Measurements from ENCODE around the gene CELSR2.

Gene CELSR2

DNA sequence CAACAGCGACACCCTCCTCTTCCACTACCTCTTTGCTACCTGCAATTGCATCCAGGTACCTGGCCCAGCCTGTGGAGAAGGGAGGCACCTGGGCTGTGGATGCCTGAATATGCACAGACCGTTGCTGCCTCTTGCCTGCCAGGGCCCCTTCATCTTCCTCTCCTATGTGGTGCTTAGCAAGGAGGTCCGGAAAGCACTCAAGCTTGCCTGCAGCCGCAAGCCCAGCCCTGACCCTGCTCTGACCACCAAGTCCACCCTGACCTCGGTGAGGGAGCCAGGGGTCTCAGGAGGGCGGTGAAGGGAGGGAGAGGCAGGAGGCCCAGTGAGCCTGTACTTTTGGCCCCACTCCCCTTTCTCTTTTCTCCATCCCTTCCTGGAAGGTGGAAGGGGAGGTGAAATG, 22.1 kb downstream of the CELSR2 start:
- Histone ChIP-seq H2AFZ (ENCODE audit: low read length) (no peak overlapping the region), H3K9me3 (replicated peaks; ENCODE audit: insufficient read depth, low read length) (no peaks in the 10 kb centered on the region), H3K27ac (ENCODE audit: low read length) (no peak overlapping the region), H3K27me3 (replicated peaks; ENCODE audit: insufficient read depth, low read length) (no peaks in the 10 kb centered on the region), H3F3A (ENCODE audit: insufficient read depth, low read length) (no peaks in the 10 kb centered on the region), H4K20me1 (ENCODE audit: insufficient read depth, low read length) (no peaks in the 10 kb centered on the region), H3K79me2 (ENCODE audit: low read length) (no peaks in the 10 kb centered on the region), H3K4me3 (ENCODE audit: low read length) (no peak overlapping the region), H3K36me3 (replicated peaks; ENCODE audit: insufficient read depth, low read length) (no peaks in the 10 kb centered on the region), H3K4me2 (ENCODE audit: low read depth, low read length) (no peak overlapping the region), H3K9ac (ENCODE audit: low read length) (no peak overlapping the region), H3K9me2 (replicated peaks; ENCODE audit: insufficient read depth, low read length) (no peaks in the 10 kb centered on the region), H3K4me1 (ENCODE audit: low read length) (no peaks in the 10 kb centered on the region)
- no peak for DNase-seq
- TF ChIP-seq EZH2 (optimal IDR thresholded peaks at IDR 0.05; ENCODE audit: low read depth, low read length) = no peak
- TF ChIP-seq EZH2phosphoT487 (IDR thresholded peaks at IDR 0.05; ENCODE audit: low read length) = no peak
- TF ChIP-seq, protein P1, sequence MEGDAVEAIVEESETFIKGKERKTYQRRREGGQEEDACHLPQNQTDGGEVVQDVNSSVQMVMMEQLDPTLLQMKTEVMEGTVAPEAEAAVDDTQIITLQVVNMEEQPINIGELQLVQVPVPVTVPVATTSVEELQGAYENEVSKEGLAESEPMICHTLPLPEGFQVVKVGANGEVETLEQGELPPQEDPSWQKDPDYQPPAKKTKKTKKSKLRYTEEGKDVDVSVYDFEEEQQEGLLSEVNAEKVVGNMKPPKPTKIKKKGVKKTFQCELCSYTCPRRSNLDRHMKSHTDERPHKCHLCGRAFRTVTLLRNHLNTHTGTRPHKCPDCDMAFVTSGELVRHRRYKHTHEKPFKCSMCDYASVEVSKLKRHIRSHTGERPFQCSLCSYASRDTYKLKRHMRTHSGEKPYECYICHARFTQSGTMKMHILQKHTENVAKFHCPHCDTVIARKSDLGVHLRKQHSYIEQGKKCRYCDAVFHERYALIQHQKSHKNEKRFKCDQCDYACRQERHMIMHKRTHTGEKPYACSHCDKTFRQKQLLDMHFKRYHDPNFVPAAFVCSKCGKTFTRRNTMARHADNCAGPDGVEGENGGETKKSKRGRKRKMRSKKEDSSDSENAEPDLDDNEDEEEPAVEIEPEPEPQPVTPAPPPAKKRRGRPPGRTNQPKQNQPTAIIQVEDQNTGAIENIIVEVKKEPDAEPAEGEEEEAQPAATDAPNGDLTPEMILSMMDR (IDR thresholded peaks at IDR 0.05; ENCODE audit: low read length) = no peak

DNA sequence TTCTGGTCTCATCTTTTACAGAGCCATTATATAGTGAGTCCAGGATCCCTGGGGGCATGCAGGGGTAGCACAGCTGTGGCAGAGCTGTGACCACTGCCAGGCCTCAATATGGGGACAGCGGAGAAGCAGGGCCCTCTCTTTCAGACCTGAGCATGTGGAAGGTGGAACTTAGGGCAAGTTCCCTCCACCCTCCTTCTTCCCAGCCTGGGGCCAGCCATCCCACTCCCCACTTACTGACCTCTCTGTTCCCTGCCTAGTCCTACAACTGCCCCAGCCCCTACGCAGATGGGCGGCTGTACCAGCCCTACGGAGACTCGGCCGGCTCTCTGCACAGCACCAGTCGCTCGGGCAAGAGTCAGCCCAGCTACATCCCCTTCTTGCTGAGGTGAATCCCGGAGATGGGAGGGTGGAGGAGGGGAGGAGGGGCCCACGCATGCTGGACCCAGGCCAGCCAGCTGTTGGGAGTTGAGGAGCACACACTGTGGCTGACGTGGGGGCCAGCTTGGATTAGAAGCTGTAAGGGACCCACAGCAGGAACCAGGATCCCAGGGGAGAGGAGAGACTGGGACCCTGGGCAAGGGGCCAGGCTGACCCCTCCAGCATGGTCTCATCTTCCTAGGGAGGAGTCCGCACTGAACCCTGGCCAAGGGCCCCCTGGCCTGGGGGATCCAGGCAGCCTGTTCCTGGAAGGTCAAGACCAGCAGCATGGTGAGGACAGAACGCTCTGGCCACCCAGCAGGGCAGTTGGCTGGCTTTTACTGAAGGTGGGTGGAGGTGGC, 22.9 kb downstream of the CELSR2 start:
- no peak for DNase-seq
- TF ChIP-seq EZH2 (optimal IDR thresholded peaks at IDR 0.05; ENCODE audit: low read depth, low read length) = no peak
- TF ChIP-seq EZH2phosphoT487 (IDR thresholded peaks at IDR 0.05; ENCODE audit: low read length) = no peak
- TF ChIP-seq, protein P1 (IDR thresholded peaks at IDR 0.05; ENCODE audit: low read length) = no peak
- Histone ChIP-seq H3F3A (ENCODE audit: insufficient read depth, low read length) (no peaks in the 10 kb centered on the region), H3K36me3 (replicated peaks; ENCODE audit: insufficient read depth, low read length) (no peaks in the 10 kb centered on the region), H3K4me3 (ENCODE audit: low read length) (no peak overlapping the region), H3K79me2 (ENCODE audit: low read length) (no peaks in the 10 kb centered on the region), H3K27me3 (replicated peaks; ENCODE audit: insufficient read depth, low read length) (no peaks in the 10 kb centered on the region), H3K4me2 (ENCODE audit: low read depth, low read length) (no peak overlapping the region), H3K9me3 (replicated peaks; ENCODE audit: insufficient read depth, low read length) (no peaks in the 10 kb centered on the region), H3K9ac (ENCODE audit: low read length) (no peak overlapping the region), H2AFZ (ENCODE audit: low read length) (no peak overlapping the region), H3K27ac (ENCODE audit: low read length) (no peak overlapping the region), H4K20me1 (ENCODE audit: insufficient read depth, low read length) (no peaks in the 10 kb centered on the region), H3K9me2 (replicated peaks; ENCODE audit: insufficient read depth, low read length) (no peaks in the 10 kb centered on the region), H3K4me1 (ENCODE audit: low read length) (peaks cover 4% of the 10 kb centered on the region)

GRCh38 chr1:109272831-109273547, 23.6 kb downstream of the CELSR2 start:
- H3K79me2 ChIP-seq (ENCODE audit: low read length) = no peaks in the 10 kb centered on the region
- no peaks in the 10 kb centered on the region for H4K20me1 ChIP-seq (ENCODE audit: insufficient read depth, low read length)
- no peaks in the 10 kb centered on the region for H3F3A ChIP-seq (ENCODE audit: insufficient read depth, low read length)
- no peak overlapping the region for H3K9ac ChIP-seq (ENCODE audit: low read length)
- TF ChIP-seq, protein P1 (IDR thresholded peaks at IDR 0.05; ENCODE audit: low read length) = no peak
- TF ChIP-seq EZH2 (optimal IDR thresholded peaks at IDR 0.05; ENCODE audit: low read depth, low read length) (no peak), EZH2phosphoT487 (IDR thresholded peaks at IDR 0.05; ENCODE audit: low read length) (no peak)
- no peak overlapping the region for H3K4me2 ChIP-seq (ENCODE audit: low read depth, low read length)
- no peaks in the 10 kb centered on the region for H3K27me3 ChIP-seq (replicated peaks; ENCODE audit: insufficient read depth, low read length)
- no peak overlapping the region for H3K27ac ChIP-seq (ENCODE audit: low read length)
- H3K9me3 ChIP-seq (replicated peaks; ENCODE audit: insufficient read depth, low read length) = no peaks in the 10 kb centered on the region
- H3K4me3 ChIP-seq (ENCODE audit: low read length) = no peak overlapping the region
- DNase-seq = no peak
- no peak overlapping the region for H2AFZ ChIP-seq (ENCODE audit: low read length)
- no peaks in the 10 kb centered on the region for H3K36me3 ChIP-seq (replicated peaks; ENCODE audit: insufficient read depth, low read length)
- peaks cover 9% of the 10 kb centered on the region for H3K4me1 ChIP-seq (ENCODE audit: low read length)
- no peaks in the 10 kb centered on the region for H3K9me2 ChIP-seq (replicated peaks; ENCODE audit: insufficient read depth, low read length)
